CD14-positive monocyte (primary cell): Measurements from ENCODE around the gene NLRC4. TPM values are rescaled to one million over a fixed set of nuclear protein-coding genes. Genes with fewer than 3 reads are reported as not detected.
A peak's percentile ranks its signal among the peaks of the same experiment; 100 is the strongest.

Source experiments
- DNase-seq, 3 donors: peaks; one replicate each; pipeline ENCODE4 v3.0.0-alpha.2; 2011 to 2022
- H2AFZ ChIP-seq: 2 replicates; pipeline ENCODE4 v1.6.0; 2012; ENCODE audit warnings: mild to moderate bottlenecking, low read depth, low read length, inconsistent platforms; ENCODE audit not compliant: insufficient read depth, poor library complexity, severe bottlenecking
- H3K27ac ChIP-seq, 2 donors: 1 replicate in 1 of 2; 2 replicates in 1 of 2; pipeline ENCODE4 v1.5.1; 2012 to 2013; ENCODE audit warnings: low read length in 2 of 2, control low read depth in 1 of 2, inconsistent platforms in 1 of 2, low read depth in 1 of 2, mild to moderate bottlenecking in 1 of 2
- H3K27me3 ChIP-seq, 2 donors: one replicate each; pipeline versions ENCODE4 v1.6.0 to v1.6.1; 2011 to 2013; ENCODE audit warnings: low read length in 2 of 2; ENCODE audit not compliant: control insufficient read depth in 2 of 2, insufficient read depth in 2 of 2
- H3K36me3 ChIP-seq, 2 donors: replicated peaks in 1 of 2; 1 replicate in 1 of 2; 2 replicates in 1 of 2; pipeline versions ENCODE4 v1.5.1 to v1.6.1; 2012 to 2013; ENCODE audit warnings: low read length in 2 of 2, control low read depth in 1 of 2, inconsistent platforms in 1 of 2, mild to moderate bottlenecking in 1 of 2; ENCODE audit not compliant: insufficient read depth in 2 of 2, control insufficient read depth in 1 of 2
- H3K4me1 ChIP-seq, 2 donors: 1 replicate in 1 of 2; 2 replicates in 1 of 2; pipeline versions ENCODE4 v1.5.1 to v1.6.1; 2012 to 2013; ENCODE audit warnings: low read length in 2 of 2, control low read depth in 1 of 2, inconsistent platforms in 1 of 2, mild to moderate bottlenecking in 1 of 2, moderate library complexity in 1 of 2; ENCODE audit not compliant: insufficient read depth in 2 of 2, control insufficient read depth in 1 of 2
- H3K4me2 ChIP-seq: replicated peaks from 2 replicates; pipeline ENCODE3; 2012; ENCODE audit warnings: low read length, moderate library complexity, mild to moderate bottlenecking; ENCODE audit not compliant: poor library complexity, severe bottlenecking; ENCODE audit errors: extremely low read depth
- H3K4me3 ChIP-seq, 3 experiments: fragments of 200-600 bp in 1 of 3; sonication (generic) in 1 of 3; replicated peaks in 1 of 3; 1 replicate in 2 of 3; 2 replicates in 1 of 3; pipeline ENCODE4 v1.5.1; 2011 to 2013; ENCODE audit warnings: low read length in 3 of 3, mild to moderate bottlenecking in 3 of 3, control low read depth in 2 of 3, low read depth in 2 of 3, inconsistent platforms in 1 of 3, moderate library complexity in 1 of 3
- H3K79me2 ChIP-seq: 2 replicates; pipeline ENCODE4 v1.6.0; 2012; ENCODE audit warnings: mild to moderate bottlenecking, control low read depth, inconsistent platforms, low read length, moderate library complexity; ENCODE audit not compliant: insufficient read depth
- H3K9ac ChIP-seq: 2 replicates; pipeline ENCODE4 v1.6.0; 2017; ENCODE audit warnings: low read length, mild to moderate bottlenecking; ENCODE audit not compliant: insufficient read depth, poor library complexity, severe bottlenecking
- H3K9me3 ChIP-seq, 2 donors: replicated peaks in 1 of 2; 1 replicate in 1 of 2; 2 replicates in 1 of 2; pipeline versions ENCODE4 v1.5.1 to v1.6.1; 2012 to 2013; ENCODE audit warnings: low read length in 2 of 2, control low read depth in 1 of 2; ENCODE audit not compliant: control insufficient read depth in 1 of 2, insufficient read depth in 1 of 2
- H4K20me1 ChIP-seq: 2 replicates; pipeline ENCODE4 v1.6.0; 2012; ENCODE audit warnings: mild to moderate bottlenecking, low read length, control low read depth, moderate library complexity; ENCODE audit not compliant: insufficient read depth
- H3K27ac Mint-ChIP-seq, 7 donors: one replicate each; pipeline ENCODE4 v1.8.0; 2020; ENCODE audit warnings: mild to moderate bottlenecking in 7 of 7, mixed read lengths in 7 of 7, moderate library complexity in 6 of 7, inconsistent platforms in 2 of 7
- H3K27me3 Mint-ChIP-seq, 3 donors: one replicate each; pipeline ENCODE4 v1.8.0; 2021 to 2022; ENCODE audit warnings: low read depth in 3 of 3, mild to moderate bottlenecking in 3 of 3, mixed read lengths in 3 of 3, moderate library complexity in 3 of 3, inconsistent platforms in 1 of 3
- H3K36me3 Mint-ChIP-seq, 2 donors: one replicate each; pipeline ENCODE4 v1.8.0; 2020; ENCODE audit warnings: mixed read lengths in 2 of 2, inconsistent platforms in 1 of 2, mild to moderate bottlenecking in 1 of 2
- H3K4me1 Mint-ChIP-seq: one replicate; pipeline ENCODE4 v1.8.0; 2020; ENCODE audit warnings: mild to moderate bottlenecking, mixed read lengths
- H3K4me3 Mint-ChIP-seq, 2 donors: one replicate each; pipeline ENCODE4 v1.8.0; 2020; ENCODE audit warnings: mild to moderate bottlenecking in 2 of 2, mixed read lengths in 2 of 2, moderate library complexity in 1 of 2
- H3K9me3 Mint-ChIP-seq, 7 donors: one replicate each; pipeline ENCODE4 v1.8.0; 2020 to 2022; ENCODE audit warnings: mixed read lengths in 7 of 7, mild to moderate bottlenecking in 6 of 7, moderate library complexity in 6 of 7, inconsistent platforms in 2 of 7
- CTCF ChIP-seq: fragments of 200-600 bp; IDR thresholded peaks from one replicate; pipeline ENCODE4 v1.8.0; 2022; ENCODE audit warnings: antibody characterized with exemption, mild to moderate bottlenecking
- WGBS: methylation state at CpG from one replicate; pipeline ENCODE4 v1.1.5; 2013; ENCODE audit warnings: missing lambda C conversion rate; ENCODE audit not compliant: insufficient coverage; 5-methylcytosine and 5-hydroxymethylcytosine counted together
- intact Hi-C, 2 donors: fragments of 100-400 bp; cut with micrococcal nuclease; formaldehyde crosslinking; loops; one replicate each; pipeline versions ENCODE4 v1.15.0 to v1.15.1; 2023
- polyA plus RNA-seq, 3 donors: library from polyadenylated mRNA; depleted of rRNA in 1 of 3; unstranded in 2 of 3; stranded (reverse) in 1 of 3; fragments of 300-500 nt in 2 of 3; fragments of >200 nt in 1 of 3; fragmentation: Illumina TruSeq in 2 of 3; gene quantifications; 1 replicate in 2 of 3; 2 replicates in 1 of 3; pipeline ENCODE4 v1.2.3, GENCODE V29; 2012 to 2021

The NLRC4 gene
- polyA plus RNA-seq, 3 donors: 18.8 to 38.3 (median 27.3) TPM

DNA sequence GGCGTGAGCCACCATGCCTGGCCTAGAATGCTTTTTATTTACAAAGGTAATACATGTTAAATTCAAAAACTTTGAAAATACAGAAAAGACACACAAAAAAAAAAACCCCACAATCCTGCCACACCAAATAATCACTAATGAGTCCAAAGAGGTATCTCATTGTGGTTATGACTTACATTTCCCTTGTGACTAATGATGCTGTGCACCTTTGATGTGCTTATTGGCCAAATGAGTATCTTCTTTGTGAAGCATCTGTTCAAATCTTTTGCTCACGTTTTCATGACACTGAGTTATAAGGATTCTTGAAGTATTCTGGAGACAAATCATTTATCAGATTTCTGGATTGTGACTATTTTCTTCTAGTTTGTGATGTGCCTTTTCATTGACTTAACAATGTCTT lies 6.4 kb upstream of the NLRC4 start:
- TF ChIP-seq CTCF: no peak
- H3K4me3 Mint-ChIP-seq: no peak overlapping the region

DNA sequence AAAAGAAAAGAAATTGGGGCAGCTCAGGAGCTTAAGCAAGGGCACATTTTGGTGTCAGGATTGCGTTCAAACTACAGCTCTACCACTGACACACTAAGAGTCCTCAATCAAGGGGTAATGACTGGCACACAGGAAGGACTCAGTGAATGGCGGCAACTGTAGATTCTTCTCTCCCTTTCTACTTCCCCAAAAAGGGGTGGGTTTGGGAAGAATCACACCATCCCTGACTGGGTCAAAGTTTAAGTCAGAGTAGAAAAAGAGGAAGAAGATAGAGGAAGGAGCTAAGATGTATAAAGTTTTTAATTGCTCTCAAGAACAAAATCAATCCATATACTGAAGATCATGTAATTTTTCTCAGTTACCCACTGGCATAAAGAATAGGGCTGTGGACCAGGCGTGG lies 2.6 kb downstream of the NLRC4 start:
- peaks cover 36% of the 10 kb centered on the region for H4K20me1 ChIP-seq
- Mint-ChIP-seq H3K4me3 (peak overlapping the region; percentile 66 to 86), H3K27me3 (peaks cover 0 to 1% (median 0%) of the 10 kb centered on the region in 3 donors), H3K4me1 (peaks cover 69% of the 10 kb centered on the region), H3K36me3 (peaks cover 34 to 52% of the 10 kb centered on the region in 2 donors), H3K27ac (peak overlapping the region; percentile 93 to 97 (median 96)), H3K9me3 (peaks cover 0 to 2% (median 0%) of the 10 kb centered on the region in 7 donors)
- peaks cover 47 to 68% of the 10 kb centered on the region in 2 donors for H3K4me1 ChIP-seq
- TF ChIP-seq CTCF: no peak
- H3K4me3 ChIP-seq: peak overlapping the region; percentile 36 to 86 (median 67)
- intact Hi-C loops: loop anchor here (5.0 to 10.0 kb wide), 3 partner anchors 93 to 223 kb away; partner anchors contain the start of gene BIRC6 (in 2 of the 2)
- no peaks in the 10 kb centered on the region for H3K27me3 ChIP-seq
- peak; percentile 90 to 94 (median 93) for DNase-seq
- peak overlapping the region; percentile 26 for H2AFZ ChIP-seq
- peaks cover 13 to 34% of the 10 kb centered on the region in 2 donors for H3K36me3 ChIP-seq
- 60% methylated on average over 1 of the region's 3 CpGs for WGBS
- peak overlapping the region; percentile 99 for H3K4me2 ChIP-seq
- no peaks in the 10 kb centered on the region for H3K9me3 ChIP-seq
- peaks cover 78% of the 10 kb centered on the region for H3K79me2 ChIP-seq
- H3K9ac ChIP-seq: peak overlapping the region; percentile 52
- peak overlapping the region; percentile 93 to 95 for H3K27ac ChIP-seq

More for the DNA sequence above, 6.4 kb upstream of the NLRC4 start:
- no peak overlapping the region for H3K27ac Mint-ChIP-seq
- no peaks in the 10 kb centered on the region for H3K27me3 ChIP-seq
- intact Hi-C loops: no loop called here
- peaks cover 14% of the 10 kb centered on the region for H3K4me1 Mint-ChIP-seq
- DNase-seq: no peak
- H3K9me3 Mint-ChIP-seq: no peaks in the 10 kb centered on the region
- peaks cover 6 to 8% of the 10 kb centered on the region in 2 donors for H3K4me1 ChIP-seq
- no CpG with 5 or more reads among the region's 2 CpGs for WGBS
- H2AFZ ChIP-seq: no peak overlapping the region
- H3K79me2 ChIP-seq: peaks cover 5% of the 10 kb centered on the region
- peaks cover 0 to 5% (median 0%) of the 10 kb centered on the region in 3 donors for H3K27me3 Mint-ChIP-seq
- H3K4me3 ChIP-seq: no peak overlapping the region
- no peak overlapping the region for H3K27ac ChIP-seq
- no peaks in the 10 kb centered on the region for H3K36me3 Mint-ChIP-seq
- H3K9me3 ChIP-seq: no peaks in the 10 kb centered on the region
- no peaks in the 10 kb centered on the region for H4K20me1 ChIP-seq
- no peaks in the 10 kb centered on the region for H3K36me3 ChIP-seq
- H3K9ac ChIP-seq: no peak overlapping the region
- no peak overlapping the region for H3K4me2 ChIP-seq
